OCI-LY1 (cell line): ENCODE data around the gene PTPRA.

ENCODE experiments used
- H2AFZ ChIP-seq: fragments of 200-600 bp; sonication (generic), shearing (Covaris generic); 2 replicates; pipeline ENCODE4 v1.6.0; 2014; ENCODE audit warnings: antibody characterized with exemption, mild to moderate bottlenecking, low read length
- H3F3A ChIP-seq: fragments of 200-600 bp; sonication (generic), shearing (Covaris generic); 2 replicates; pipeline ENCODE4 v1.6.0; 2014; ENCODE audit warnings: mild to moderate bottlenecking, antibody characterized with exemption, low read length, moderate library complexity; ENCODE audit not compliant: insufficient read depth
- H3K27ac ChIP-seq: fragments of 200-600 bp; sonication (generic); 2 replicates; pipeline ENCODE4 v1.5.1; 2014; ENCODE audit warnings: low read length, mixed run types, mild to moderate bottlenecking, low read depth; ENCODE audit not compliant: poor library complexity, severe bottlenecking
- H3K27me3 ChIP-seq: fragments of 200-600 bp; sonication (generic); 2 replicates; pipeline ENCODE4 v1.6.0; 2014; ENCODE audit warnings: antibody characterized with exemption, mild to moderate bottlenecking, low read length, moderate library complexity; ENCODE audit not compliant: insufficient read depth
- H3K36me3 ChIP-seq: fragments of 200-600 bp; sonication (generic); 2 replicates; pipeline ENCODE4 v1.6.1; 2014; ENCODE audit warnings: mild to moderate bottlenecking, antibody characterized with exemption, low read length, moderate library complexity, mixed read lengths; ENCODE audit not compliant: insufficient read depth
- H3K4me1 ChIP-seq: fragments of 200-600 bp; sonication (generic); 2 replicates; pipeline ENCODE4 v1.5.1; 2014; ENCODE audit warnings: mild to moderate bottlenecking, low read length, moderate library complexity; ENCODE audit not compliant: insufficient read depth, severe bottlenecking
- H3K4me2 ChIP-seq: fragments of 200-600 bp; sonication (generic), shearing (Covaris generic); 2 replicates; pipeline ENCODE4 v1.6.1; 2014; ENCODE audit warnings: low read length
- H3K4me3 ChIP-seq: fragments of 200-600 bp; sonication (generic); 2 replicates; pipeline ENCODE4 v1.5.1; 2014; ENCODE audit warnings: low read length, low read depth, mild to moderate bottlenecking, mixed read lengths; ENCODE audit not compliant: poor library complexity, severe bottlenecking
- H3K79me2 ChIP-seq: fragments of 200-600 bp; shearing (Covaris generic); 2 replicates; pipeline ENCODE4 v1.6.1; 2016; ENCODE audit warnings: mixed run types, low read length, mixed read lengths; ENCODE audit not compliant: insufficient read depth
- H3K9ac ChIP-seq: fragments of 200-600 bp; sonication (generic), shearing (Covaris generic); 2 replicates; pipeline ENCODE4 v1.6.1; 2014; ENCODE audit warnings: mild to moderate bottlenecking, low read length, mixed read lengths
- H3K9me2 ChIP-seq: fragments of 200-600 bp; sonication (generic), shearing (Covaris generic); 2 replicates; pipeline ENCODE4 v1.6.1; 2014; ENCODE audit warnings: low read depth, mild to moderate bottlenecking, low read length, mixed read lengths
- H3K9me3 ChIP-seq: fragments of 200-600 bp; shearing (Covaris generic); 2 replicates; pipeline ENCODE4 v1.6.1; 2014; ENCODE audit warnings: low read length, mixed read lengths
- H4K20me1 ChIP-seq: fragments of 200-600 bp; sonication (generic), shearing (Covaris generic); 2 replicates; pipeline ENCODE4 v1.6.0; 2016; ENCODE audit warnings: mild to moderate bottlenecking, low read length; ENCODE audit not compliant: insufficient read depth
- EZH2 ChIP-seq: fragments of 200-600 bp; sonication (generic), shearing (Covaris generic); IDR thresholded peaks from 2 replicates; pipeline ENCODE4 v1.8.0; 2017; ENCODE audit warnings: borderline replicate concordance, mixed run types, mild to moderate bottlenecking, antibody characterized with exemption, low read length, moderate library complexity, mixed read lengths
- TF ChIP-seq, protein P1 (sequence below): fragments of 200-600 bp; sonication (generic), shearing (Covaris generic); IDR thresholded peaks from 2 replicates; pipeline ENCODE4 v1.5.1; 2017; ENCODE audit warnings: mild to moderate bottlenecking, antibody characterized with exemption, low read length, moderate library complexity, mixed read lengths

PTPRA gene

DNA sequence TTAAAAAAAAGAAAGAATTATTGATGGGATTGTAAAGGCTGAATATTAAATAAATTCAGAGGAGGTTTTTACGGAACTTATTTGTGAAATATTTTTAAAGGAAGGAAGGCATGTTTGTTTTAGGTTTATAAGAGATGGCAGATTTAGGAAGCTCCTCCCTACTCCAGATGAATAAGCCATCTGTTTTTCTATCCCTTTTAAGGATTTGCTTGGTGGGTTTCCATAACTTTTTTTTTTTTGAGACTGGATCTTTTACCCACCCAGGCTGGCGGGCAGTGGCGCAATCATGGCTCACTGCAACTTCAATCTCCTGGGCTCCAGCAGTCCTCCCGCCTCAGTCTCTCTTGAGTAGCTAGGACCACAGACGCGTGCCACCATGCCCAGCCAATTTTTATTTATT, 30.4 kb downstream of the PTPRA start:
- Histone ChIP-seq H3F3A (peaks cover 3% of the 10 kb centered on the region; the same call in 1 of the 2 replicates), H3K9me3 (no peaks in the 10 kb centered on the region), H2AFZ (no peak overlapping the region), H3K27me3 (no peaks in the 10 kb centered on the region), H3K9me2 (no peaks in the 10 kb centered on the region), H3K4me2 (no peak overlapping the region), H3K9ac (no peak overlapping the region), H4K20me1 (no peaks in the 10 kb centered on the region), H3K27ac (no peak overlapping the region), H3K4me1 (peaks cover 14% of the 10 kb centered on the region), H3K36me3 (no peaks in the 10 kb centered on the region), H3K79me2 (peaks cover 23% of the 10 kb centered on the region), H3K4me3 (no peak overlapping the region)
- TF ChIP-seq, protein P1, sequence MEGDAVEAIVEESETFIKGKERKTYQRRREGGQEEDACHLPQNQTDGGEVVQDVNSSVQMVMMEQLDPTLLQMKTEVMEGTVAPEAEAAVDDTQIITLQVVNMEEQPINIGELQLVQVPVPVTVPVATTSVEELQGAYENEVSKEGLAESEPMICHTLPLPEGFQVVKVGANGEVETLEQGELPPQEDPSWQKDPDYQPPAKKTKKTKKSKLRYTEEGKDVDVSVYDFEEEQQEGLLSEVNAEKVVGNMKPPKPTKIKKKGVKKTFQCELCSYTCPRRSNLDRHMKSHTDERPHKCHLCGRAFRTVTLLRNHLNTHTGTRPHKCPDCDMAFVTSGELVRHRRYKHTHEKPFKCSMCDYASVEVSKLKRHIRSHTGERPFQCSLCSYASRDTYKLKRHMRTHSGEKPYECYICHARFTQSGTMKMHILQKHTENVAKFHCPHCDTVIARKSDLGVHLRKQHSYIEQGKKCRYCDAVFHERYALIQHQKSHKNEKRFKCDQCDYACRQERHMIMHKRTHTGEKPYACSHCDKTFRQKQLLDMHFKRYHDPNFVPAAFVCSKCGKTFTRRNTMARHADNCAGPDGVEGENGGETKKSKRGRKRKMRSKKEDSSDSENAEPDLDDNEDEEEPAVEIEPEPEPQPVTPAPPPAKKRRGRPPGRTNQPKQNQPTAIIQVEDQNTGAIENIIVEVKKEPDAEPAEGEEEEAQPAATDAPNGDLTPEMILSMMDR: no peak
- TF ChIP-seq EZH2: no peak

DNA sequence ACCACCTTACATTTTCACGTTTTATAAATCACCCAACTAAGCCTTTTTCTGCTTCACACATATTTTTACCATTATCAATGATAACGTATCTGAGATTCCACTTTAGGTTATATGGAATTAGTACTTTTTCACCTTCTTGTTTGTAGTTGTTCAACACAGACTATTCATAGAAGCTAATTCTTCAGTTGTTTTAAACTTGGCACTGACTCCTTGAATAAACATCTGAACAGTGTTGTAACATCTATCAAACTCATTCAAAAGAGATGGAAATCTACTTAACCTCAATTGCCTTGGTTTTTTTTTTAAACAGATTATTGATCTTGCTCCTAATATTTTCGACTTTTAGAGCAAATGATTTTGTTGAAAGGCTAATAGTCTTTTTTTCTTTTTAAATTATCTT, 34.2 kb downstream of the PTPRA start:
- Histone ChIP-seq H3K36me3 (no peaks in the 10 kb centered on the region), H3K27ac (no peak overlapping the region), H3K79me2 (peaks cover 19% of the 10 kb centered on the region), H2AFZ (no peak overlapping the region), H3K9me3 (no peaks in the 10 kb centered on the region), H3K27me3 (no peaks in the 10 kb centered on the region), H4K20me1 (no peaks in the 10 kb centered on the region), H3K9ac (no peak overlapping the region), H3K4me1 (no peaks in the 10 kb centered on the region), H3F3A (peaks cover 3% of the 10 kb centered on the region; the same call in 1 of the 2 replicates), H3K4me2 (no peak overlapping the region), H3K9me2 (no peaks in the 10 kb centered on the region), H3K4me3 (no peak overlapping the region)
- TF ChIP-seq EZH2: no peak
- TF ChIP-seq, protein P1: no peak

DNA sequence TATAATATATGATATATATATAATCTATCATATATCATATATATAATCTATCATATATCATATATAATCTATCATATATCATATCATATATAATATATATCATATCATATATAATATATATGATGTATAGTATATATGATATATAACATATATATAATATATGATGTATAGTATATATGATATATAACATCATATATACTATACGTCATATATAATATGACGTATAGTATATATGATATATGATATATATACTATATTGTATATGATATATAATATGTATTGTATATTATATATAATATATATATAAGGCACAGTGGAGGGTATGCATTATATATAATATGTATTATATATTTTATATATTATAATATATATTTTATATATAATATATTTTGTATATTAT, 36.7 kb downstream of the PTPRA start:
- peaks cover 9% of the 10 kb centered on the region for H3K79me2 ChIP-seq
- H3K9me2 ChIP-seq: no peaks in the 10 kb centered on the region
- H3K9me3 ChIP-seq: no peaks in the 10 kb centered on the region
- no peak overlapping the region for H3K4me2 ChIP-seq
- H2AFZ ChIP-seq: no peak overlapping the region
- no peaks in the 10 kb centered on the region for H3K27me3 ChIP-seq
- H3K27ac ChIP-seq: no peak overlapping the region
- peaks cover 3% of the 10 kb centered on the region; the same call in 1 of the 2 replicates for H3F3A ChIP-seq
- no peaks in the 10 kb centered on the region for H4K20me1 ChIP-seq
- no peaks in the 10 kb centered on the region for H3K36me3 ChIP-seq
- H3K9ac ChIP-seq: no peak overlapping the region
- TF ChIP-seq, protein P1: no peak
- no peak for TF ChIP-seq EZH2
- H3K4me3 ChIP-seq: no peak overlapping the region
- no peaks in the 10 kb centered on the region for H3K4me1 ChIP-seq
